ENCODE data around the gene F7.

The F7 gene

GRCh38 chr13:113150550-113151365, 45.2 kb downstream of the F7 start:
- Histone ChIP-seq H3K9ac (ENCODE audit: low read length) (no peak overlapping the region), H3K9me3 (ENCODE audit: control insufficient read depth, low read depth, low read length) (no peaks in the 10 kb centered on the region), H3K4me3 (ENCODE audit: low read length) (no peak overlapping the region), H3K36me3 (ENCODE audit: control insufficient read depth, low read depth, low read length) (no peaks in the 10 kb centered on the region), H3K27me3 (ENCODE audit: control insufficient read depth, insufficient read depth, low read length) (peaks cover 24% of the 10 kb centered on the region), H3K27ac (ENCODE audit: low read length) (no peak overlapping the region), H3K4me1 (ENCODE audit: control insufficient read depth, low read depth, low read length) (peaks cover 5% of the 10 kb centered on the region)

GRCh38 chr13:113151745-113152690, 46.4 kb downstream of the F7 start:
- Histone ChIP-seq H3K27me3 (ENCODE audit: control insufficient read depth, insufficient read depth, low read length) (peaks cover 24% of the 10 kb centered on the region), H3K36me3 (ENCODE audit: control insufficient read depth, low read depth, low read length) (no peaks in the 10 kb centered on the region), H3K4me1 (ENCODE audit: control insufficient read depth, low read depth, low read length) (peaks cover 5% of the 10 kb centered on the region), H3K9ac (ENCODE audit: low read length) (no peak overlapping the region), H3K9me3 (ENCODE audit: control insufficient read depth, low read depth, low read length) (no peaks in the 10 kb centered on the region), H3K4me3 (ENCODE audit: low read length) (no peak overlapping the region), H3K27ac (ENCODE audit: low read length) (no peak overlapping the region)

GRCh38 chr13:113152691-113152983, 47.0 kb downstream of the F7 start:
- peak overlapping the region; percentile 67 for H3K4me3 ChIP-seq (ENCODE audit: low read length)
- H3K9ac ChIP-seq (ENCODE audit: low read length) = no peak overlapping the region
- no peak overlapping the region for H3K27ac ChIP-seq (ENCODE audit: low read length)

GRCh38 chr13:113152984-113153809, 47.6 kb downstream of the F7 start:
- no peak overlapping the region for H3K27ac ChIP-seq (ENCODE audit: low read length)
- peak overlapping the region; percentile 57 for H3K9ac ChIP-seq (ENCODE audit: low read length)
- no peaks in the 10 kb centered on the region for H3K9me3 ChIP-seq (ENCODE audit: control insufficient read depth, low read depth, low read length)
- H3K27me3 ChIP-seq (ENCODE audit: control insufficient read depth, insufficient read depth, low read length) = peaks cover 24% of the 10 kb centered on the region
- H3K4me3 ChIP-seq (ENCODE audit: low read length) = peak overlapping the region; percentile 67
- no peaks in the 10 kb centered on the region for H3K36me3 ChIP-seq (ENCODE audit: control insufficient read depth, low read depth, low read length)
- peaks cover 5% of the 10 kb centered on the region for H3K4me1 ChIP-seq (ENCODE audit: control insufficient read depth, low read depth, low read length)

More at GRCh38 chr13:113152691-113152983, 47.0 kb downstream of the F7 start:
- Histone ChIP-seq H3K9me3 (ENCODE audit: control insufficient read depth, low read depth, low read length) (no peaks in the 10 kb centered on the region), H3K36me3 (ENCODE audit: control insufficient read depth, low read depth, low read length) (no peaks in the 10 kb centered on the region), H3K4me1 (ENCODE audit: control insufficient read depth, low read depth, low read length) (peaks cover 5% of the 10 kb centered on the region), H3K27me3 (ENCODE audit: control insufficient read depth, insufficient read depth, low read length) (peaks cover 24% of the 10 kb centered on the region)

GRCh38 chr13:113153810-113154748, 48.5 kb downstream of the F7 start:
- H3K9ac ChIP-seq (ENCODE audit: low read length) = peak overlapping the region; percentile 57
- H3K4me3 ChIP-seq (ENCODE audit: low read length) = peak overlapping the region; percentile 67
- peaks cover 6% of the 10 kb centered on the region for H3K4me1 ChIP-seq (ENCODE audit: control insufficient read depth, low read depth, low read length)
- H3K9me3 ChIP-seq (ENCODE audit: control insufficient read depth, low read depth, low read length) = no peaks in the 10 kb centered on the region
- H3K27me3 ChIP-seq (ENCODE audit: control insufficient read depth, insufficient read depth, low read length) = peaks cover 24% of the 10 kb centered on the region
- no peak overlapping the region for H3K27ac ChIP-seq (ENCODE audit: low read length)
- H3K36me3 ChIP-seq (ENCODE audit: control insufficient read depth, low read depth, low read length) = no peaks in the 10 kb centered on the region

- Histone ChIP-seq H3K27me3 (ENCODE audit: control insufficient read depth, insufficient read depth, low read length) (peaks cover 24% of the 10 kb centered on the region), H3K4me3 (ENCODE audit: low read length) (no peak overlapping the region), H3K27ac (ENCODE audit: low read length) (no peak overlapping the region), H3K9me3 (ENCODE audit: control insufficient read depth, low read depth, low read length) (no peaks in the 10 kb centered on the region), H3K36me3 (ENCODE audit: control insufficient read depth, low read depth, low read length) (no peaks in the 10 kb centered on the region), H3K4me1 (ENCODE audit: control insufficient read depth, low read depth, low read length) (peaks cover 11% of the 10 kb centered on the region), H3K9ac (ENCODE audit: low read length) (no peak overlapping the region)
Measured at GRCh38 chr13:113155201-113155600, 49.6 kb downstream of the F7 start.

- H3K27ac ChIP-seq (ENCODE audit: low read length) = no peak overlapping the region
- peaks cover 11% of the 10 kb centered on the region for H3K4me1 ChIP-seq (ENCODE audit: control insufficient read depth, low read depth, low read length)
- H3K27me3 ChIP-seq (ENCODE audit: control insufficient read depth, insufficient read depth, low read length) = peaks cover 24% of the 10 kb centered on the region
- H3K4me3 ChIP-seq (ENCODE audit: low read length) = no peak overlapping the region
- no peak overlapping the region for H3K9ac ChIP-seq (ENCODE audit: low read length)
- no peaks in the 10 kb centered on the region for H3K36me3 ChIP-seq (ENCODE audit: control insufficient read depth, low read depth, low read length)
- H3K9me3 ChIP-seq (ENCODE audit: control insufficient read depth, low read depth, low read length) = no peaks in the 10 kb centered on the region
Measured at GRCh38 chr13:113155982-113156655, 50.5 kb downstream of the F7 start.

- Histone ChIP-seq H3K9me3 (ENCODE audit: control insufficient read depth, low read depth, low read length) (no peaks in the 10 kb centered on the region), H3K27me3 (ENCODE audit: control insufficient read depth, insufficient read depth, low read length) (peaks cover 14% of the 10 kb centered on the region), H3K27ac (ENCODE audit: low read length) (no peak overlapping the region), H3K4me3 (ENCODE audit: low read length) (no peak overlapping the region), H3K9ac (ENCODE audit: low read length) (no peak overlapping the region), H3K36me3 (ENCODE audit: control insufficient read depth, low read depth, low read length) (no peaks in the 10 kb centered on the region), H3K4me1 (ENCODE audit: control insufficient read depth, low read depth, low read length) (peaks cover 11% of the 10 kb centered on the region)
Measured at GRCh38 chr13:113157206-113157928, 51.8 kb downstream of the F7 start.

- no peak within 1 kb of the TSS for H3K4me3 ChIP-seq (ENCODE audit: low read length)
- no peak within 1 kb of the TSS for H3K9ac ChIP-seq (ENCODE audit: low read length)
- H3K36me3 ChIP-seq (ENCODE audit: control insufficient read depth, low read depth, low read length) = no peaks in the 10 kb centered on the region
- no peaks in the 10 kb centered on the region for H3K9me3 ChIP-seq (ENCODE audit: control insufficient read depth, low read depth, low read length)
- H3K27ac ChIP-seq (ENCODE audit: low read length) = no peak within 1 kb of the TSS
- peaks cover 11% of the 10 kb centered on the region for H3K4me1 ChIP-seq (ENCODE audit: control insufficient read depth, low read depth, low read length)
- peaks cover 6% of the 10 kb centered on the region for H3K27me3 ChIP-seq (ENCODE audit: control insufficient read depth, insufficient read depth, low read length)
Measured at GRCh38 chr13:113157929-113158747, 52.5 kb downstream of the F7 start, which contains the start of gene PROZ. TSS of gene PROZ (plus strand) at chr13:113158648. CDS start at chr13:113158661, 13 bp downstream.
